H9 (cell line): ENCODE results near the gene DMKN. TPM values are rescaled to one million over a fixed set of nuclear protein-coding genes. Genes with fewer than 3 reads are reported as not detected.

ENCODE experiments used
- DNase-seq: peaks from one replicate; pipeline ENCODE4 v3.0.0-alpha.2; 2017
- H2AFZ ChIP-seq: one replicate; pipeline ENCODE4 v1.6.1; 2013; ENCODE audit warnings: mild to moderate bottlenecking, low read length, control low read depth, moderate library complexity
- H2AK5ac ChIP-seq: 2 replicates; pipeline ENCODE4 v1.6.1; 2013; ENCODE audit warnings: low read length, control low read depth, mixed read lengths; ENCODE audit not compliant: insufficient read length
- H2BK120ac ChIP-seq: one replicate; pipeline ENCODE4 v1.6.1; 2013; ENCODE audit warnings: low read depth, mild to moderate bottlenecking, low read length, control low read depth, inconsistent platforms; ENCODE audit not compliant: poor library complexity, severe bottlenecking
- H2BK12ac ChIP-seq: 2 replicates; pipeline ENCODE4 v1.6.1; 2013; ENCODE audit warnings: low read length, control low read depth, mixed read lengths, low read depth; ENCODE audit not compliant: insufficient read length
- H2BK15ac ChIP-seq: 2 replicates; pipeline ENCODE4 v1.6.1; 2013; ENCODE audit warnings: low read depth, low read length, control low read depth
- H2BK20ac ChIP-seq: one replicate; pipeline ENCODE4 v1.6.1; 2013; ENCODE audit warnings: low read depth, mild to moderate bottlenecking, low read length, control low read depth, inconsistent platforms; ENCODE audit not compliant: poor library complexity, severe bottlenecking
- H2BK5ac ChIP-seq: 2 replicates; pipeline ENCODE4 v1.6.1; 2013; ENCODE audit warnings: low read length, control low read depth, mixed read lengths; ENCODE audit not compliant: insufficient read length
- H3K14ac ChIP-seq: 2 replicates; pipeline ENCODE4 v1.6.1; 2013; ENCODE audit warnings: low read length, control low read depth; ENCODE audit not compliant: insufficient read depth
- H3K18ac ChIP-seq: 2 replicates; pipeline ENCODE4 v1.6.1; 2013; ENCODE audit warnings: low read depth, mild to moderate bottlenecking, mixed read lengths, low read length, control low read depth; ENCODE audit not compliant: insufficient read length
- H3K23ac ChIP-seq: 2 replicates; pipeline ENCODE4 v1.6.1; 2013; ENCODE audit warnings: low read length, control low read depth, mixed read lengths, low read depth; ENCODE audit not compliant: insufficient read length
- H3K23me2 ChIP-seq: 2 replicates; pipeline ENCODE4 v1.6.1; 2013; ENCODE audit warnings: low read depth, mild to moderate bottlenecking, mixed read lengths, low read length, control low read depth; ENCODE audit not compliant: insufficient read length, poor library complexity, severe bottlenecking
- H3K27ac ChIP-seq: 2 replicates; pipeline ENCODE4 v1.5.1; 2013; ENCODE audit warnings: low read length, control low read depth, mixed read lengths, low read depth; ENCODE audit not compliant: insufficient read length
- H3K27me3 ChIP-seq: 2 replicates; pipeline ENCODE4 v1.6.1; 2013; ENCODE audit warnings: low read length, control low read depth, inconsistent platforms; ENCODE audit not compliant: insufficient read depth
- H3K4ac ChIP-seq: 2 replicates; pipeline ENCODE4 v1.6.1; 2013; ENCODE audit warnings: low read depth, mild to moderate bottlenecking, control low read depth, inconsistent platforms, low read length, moderate library complexity
- H3K4me1 ChIP-seq: 2 replicates; pipeline ENCODE4 v1.6.1; 2013; ENCODE audit warnings: low read length, control low read depth, inconsistent platforms; ENCODE audit not compliant: insufficient read depth
- H3K4me2 ChIP-seq: 2 replicates; pipeline ENCODE4 v1.6.1; 2013; ENCODE audit warnings: low read length, control low read depth, mixed read lengths; ENCODE audit not compliant: insufficient read length, insufficient read depth
- H3K56ac ChIP-seq: 2 replicates; pipeline ENCODE4 v1.6.1; 2013; ENCODE audit warnings: low read depth, mild to moderate bottlenecking, mixed read lengths, low read length, control low read depth; ENCODE audit not compliant: insufficient read length
- H3K79me1 ChIP-seq: 2 replicates; pipeline ENCODE4 v1.6.1; 2013; ENCODE audit warnings: low read depth, mild to moderate bottlenecking, moderate library complexity, low read length, control low read depth, inconsistent platforms; ENCODE audit not compliant: insufficient read depth, poor library complexity, severe bottlenecking
- H3K79me2 ChIP-seq: 2 replicates; pipeline ENCODE4 v1.6.1; 2013; ENCODE audit warnings: low read length, control low read depth, inconsistent platforms; ENCODE audit not compliant: insufficient read depth
- H3K9ac ChIP-seq: 2 replicates; pipeline ENCODE4 v1.6.1; 2013; ENCODE audit warnings: low read length, control low read depth, mixed read lengths; ENCODE audit not compliant: insufficient read length; ENCODE audit errors: extremely low read depth
- H3K9me3 ChIP-seq: one replicate; pipeline ENCODE4 v1.6.1; 2013; ENCODE audit warnings: low read depth, low read length, inconsistent platforms; ENCODE audit not compliant: control insufficient read depth
- H3T11ph ChIP-seq: one replicate; pipeline ENCODE4 v1.6.1; 2013; ENCODE audit warnings: mild to moderate bottlenecking, low read length, control low read depth, inconsistent platforms
- H4K20me1 ChIP-seq: one replicate; pipeline ENCODE4 v1.6.1; 2013; ENCODE audit not compliant: control insufficient read depth, insufficient read length, insufficient read depth
- H4K5ac ChIP-seq: 2 replicates; pipeline ENCODE4 v1.6.1; 2013; ENCODE audit warnings: low read depth, mild to moderate bottlenecking, mixed read lengths, low read length, control low read depth; ENCODE audit not compliant: insufficient read length
- H4K8ac ChIP-seq: replicated peaks from 2 replicates; pipeline ENCODE4 v1.6.1; 2013; ENCODE audit warnings: low read length, control low read depth, mixed read lengths, low read depth; ENCODE audit not compliant: insufficient read length
- H4K91ac ChIP-seq: 2 replicates; pipeline ENCODE4 v1.6.1; 2013; ENCODE audit warnings: low read depth, mild to moderate bottlenecking, moderate library complexity, mixed read lengths, low read length, control low read depth; ENCODE audit not compliant: insufficient read length
- H3K27ac Mint-ChIP-seq, 3 experiments: 2 replicates in 2 of 3; 3 replicates in 1 of 3; pipeline ENCODE4 v1.8.0; 2020 to 2021; ENCODE audit warnings: mixed read lengths in 3 of 3, mild to moderate bottlenecking in 1 of 3, moderate library complexity in 1 of 3
- H3K27me3 Mint-ChIP-seq: 2 replicates; pipeline ENCODE4 v1.8.0; 2021; ENCODE audit warnings: low read depth, mild to moderate bottlenecking, moderate library complexity, mixed read lengths
- H3K36me3 Mint-ChIP-seq, 3 experiments: 2 replicates in 2 of 3; 3 replicates in 1 of 3; pipeline ENCODE4 v1.8.0; 2020 to 2021; ENCODE audit warnings: low read depth in 3 of 3, mixed read lengths in 3 of 3; ENCODE audit not compliant: insufficient read depth in 1 of 3
- H3K4me1 Mint-ChIP-seq, 2 experiments: 2 replicates each; pipeline ENCODE4 v1.8.0; 2020; ENCODE audit warnings: mixed read lengths in 2 of 2
- H3K4me3 Mint-ChIP-seq, 2 experiments: 2 replicates in 1 of 2; 3 replicates in 1 of 2; pipeline ENCODE4 v1.8.0; 2020 to 2021; ENCODE audit warnings: mild to moderate bottlenecking in 2 of 2, mixed read lengths in 2 of 2, moderate library complexity in 1 of 2
- H3K9me3 Mint-ChIP-seq, 2 experiments: 2 replicates in 1 of 2; 3 replicates in 1 of 2; pipeline ENCODE4 v1.8.0; 2020; ENCODE audit warnings: mild to moderate bottlenecking in 2 of 2, mixed read lengths in 2 of 2, moderate library complexity in 1 of 2
- CTCF ChIP-seq: fragments of 200-600 bp; sonication (generic); conservative IDR thresholded peaks from 3 replicates; pipeline ENCODE4 v1.8.0; 2021; ENCODE audit warnings: antibody characterized with exemption, mild to moderate bottlenecking
- WGBS: extraction: QIAGEN DNeasy Blood & Tissue Kit; methylation state at CpG from one replicate; pipeline ENCODE4 v1.1.7; 2013; ENCODE audit warnings: missing lambda C conversion rate, low lambda C conversion rate, mixed read lengths; ENCODE audit not compliant: insufficient read length; ENCODE audit errors: extremely low coverage; 5-methylcytosine and 5-hydroxymethylcytosine counted together
- total RNA-seq: library from RNA; stranded (reverse); gene quantifications from 2 replicates; pipeline ENCODE4 v1.2.1, GENCODE V29; 2021

Gene DMKN
- total RNA-seq, 1 experiment from 2014 or later, result 278 TPM

DNA sequence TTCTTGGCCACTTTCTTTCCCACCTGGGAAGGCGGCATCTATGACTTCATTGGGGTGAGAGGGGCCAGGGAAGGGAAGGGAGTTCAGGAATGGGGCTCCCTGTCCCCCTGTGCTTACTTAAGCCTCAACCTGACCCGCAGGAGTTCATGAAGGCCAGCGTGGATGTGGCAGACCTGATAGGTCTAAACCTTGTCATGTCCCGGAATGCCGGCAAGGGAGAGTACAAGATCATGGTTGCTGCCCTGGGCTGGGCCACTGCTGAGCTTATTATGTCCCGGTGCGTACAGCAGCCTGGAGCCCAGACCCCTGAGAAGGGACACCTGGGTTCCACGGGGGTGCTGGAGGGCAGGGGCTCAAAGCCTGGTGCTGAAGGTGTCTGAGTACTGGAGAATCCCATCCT lies 33.1 kb upstream of the DMKN start:
- Histone ChIP-seq H3K27me3 (no peaks in the 10 kb centered on the region), H3K4me2 (peak overlapping the region; percentile 90), H4K20me1 (no peaks in the 10 kb centered on the region), H3K56ac (no peak overlapping the region), H3K79me1 (no peaks in the 10 kb centered on the region), H3K79me2 (peaks cover 5% of the 10 kb centered on the region; the same call in 1 of the 2 replicates), H3K27ac (no peak overlapping the region), H4K5ac (no peak overlapping the region), H3K4ac (no peak overlapping the region), H2AFZ (no peak overlapping the region), H3K9me3 (no peaks in the 10 kb centered on the region), H4K8ac (no peak overlapping the region), H2BK5ac (no peak overlapping the region), H3K4me1 (peaks cover 6% of the 10 kb centered on the region; the same call in 1 of the 2 replicates), H3K18ac (no peak overlapping the region), H3K14ac (no peak overlapping the region), H2AK5ac (no peak overlapping the region), H2BK120ac (no peak overlapping the region), H3K23me2 (peaks cover 13% of the 10 kb centered on the region), H3K23ac (no peak overlapping the region), H2BK12ac (no peak overlapping the region), H3K9ac (peak overlapping the region; percentile 12), H3T11ph (no peak overlapping the region), H2BK15ac (no peak overlapping the region), H2BK20ac (no peak overlapping the region), H4K91ac (no peak overlapping the region)
- no peaks in the 10 kb centered on the region for H3K9me3 Mint-ChIP-seq
- H3K27me3 Mint-ChIP-seq, result no peaks in the 10 kb centered on the region
- peak overlapping the region in 1 of 3 experiments; percentile 77; a peak in 1 of 7 replicates for H3K27ac Mint-ChIP-seq
- WGBS, result no CpG with 5 or more reads among the region's 8 CpGs
- peaks cover 14 to 63% (median 41%) of the 10 kb centered on the region in 3 experiments; a peak in 6 of 7 replicates for H3K36me3 Mint-ChIP-seq
- no peak for TF ChIP-seq CTCF
- DNase-seq, result no peak
- H3K4me3 Mint-ChIP-seq, result peak overlapping the region; percentile 95 to 97
- H3K4me1 Mint-ChIP-seq, result peaks cover 24 to 28% of the 10 kb centered on the region in 2 experiments
